ENCODE measurements around the gene PROSER3.
"Not testable (repeated sequence)": the region's sequence is repeated elsewhere in the genome, so short reads cannot be mapped to it uniquely, and the experiment has no call there.

The PROSER3 gene

GRCh38 chr19:35764432-35765315, 6.7 kb downstream of the PROSER3 start:
- Histone ChIP-seq H3K4me2 (no peak overlapping the region), H3K27me3 (no peaks in the 10 kb centered on the region), H3K4me3 (no peak overlapping the region), H3K27ac (no peak overlapping the region), H3K9ac (no peak overlapping the region), H4K20me1 (peaks cover 3% of the 10 kb centered on the region; the same call in 1 of the 2 replicates), H3K9me3 (no peaks in the 10 kb centered on the region), H3K36me3 (peaks cover 67% of the 10 kb centered on the region), H3K4me1 (peaks cover 41% of the 10 kb centered on the region)
- TF ChIP-seq Cebpa-rat (IDR thresholded peaks at IDR 0.05), result no peak

- no peak overlapping the region for H3K4me3 ChIP-seq
- TF ChIP-seq Cebpa-rat (IDR thresholded peaks at IDR 0.05), result no peak
- H4K20me1 ChIP-seq, result no peaks in the 10 kb centered on the region
- H3K4me2 ChIP-seq, result peak overlapping the region; percentile 96
- peak overlapping the region; percentile 87 for H3K27ac ChIP-seq
- H3K9ac ChIP-seq, result peak overlapping the region; percentile 66; the same call in 1 of the 2 replicates
- H3K27me3 ChIP-seq, result no peaks in the 10 kb centered on the region
- H3K9me3 ChIP-seq, result no peaks in the 10 kb centered on the region
- H3K4me1 ChIP-seq, result peaks cover 39% of the 10 kb centered on the region
- peaks cover 47% of the 10 kb centered on the region for H3K36me3 ChIP-seq
These were observed 8.7 kb downstream of the PROSER3 start for GRCh38 chr19:35766571-35767104.

- Histone ChIP-seq H3K4me2 (peak overlapping the region; percentile 96), H3K36me3 (peaks cover 39% of the 10 kb centered on the region), H3K9ac (peak overlapping the region; percentile 66), H3K27ac (peak overlapping the region; percentile 87), H3K4me1 (peaks cover 39% of the 10 kb centered on the region), H3K27me3 (no peaks in the 10 kb centered on the region), H4K20me1 (no peaks in the 10 kb centered on the region), H3K4me3 (peak overlapping the region; percentile 51), H3K9me3 (no peaks in the 10 kb centered on the region)
- no peak for TF ChIP-seq Cebpa-rat (IDR thresholded peaks at IDR 0.05)
These were observed 9.5 kb downstream of the PROSER3 start for GRCh38 chr19:35767288-35768081.

GRCh38 chr19:35768082-35768421, 10.1 kb downstream of the PROSER3 start:
- Histone ChIP-seq H3K9me3 (no peaks in the 10 kb centered on the region), H3K9ac (peak overlapping the region; percentile 55), H3K36me3 (peaks cover 33% of the 10 kb centered on the region), H3K4me1 (peaks cover 39% of the 10 kb centered on the region), H3K27me3 (no peaks in the 10 kb centered on the region), H4K20me1 (no peaks in the 10 kb centered on the region), H3K27ac (peak overlapping the region; percentile 67), H3K4me2 (peak overlapping the region; percentile 96), H3K4me3 (peak overlapping the region; percentile 51)
- TF ChIP-seq Cebpa-rat (IDR thresholded peaks at IDR 0.05), result no peak

GRCh38 chr19:35772362-35772761, 14.4 kb downstream of the PROSER3 start:
- peaks cover 13% of the 10 kb centered on the region for H4K20me1 ChIP-seq
- not testable (repeated sequence) for H3K9ac ChIP-seq, H3K9me3 ChIP-seq, H3K4me2 ChIP-seq, H3K27ac ChIP-seq, H3K27me3 ChIP-seq, H3K36me3 ChIP-seq, H3K4me3 ChIP-seq
- H3K4me1 ChIP-seq, result peaks cover 46% of the 10 kb centered on the region

GRCh38 chr19:35773020-35773806, 15.2 kb downstream of the PROSER3 start:
- peaks cover 43% of the 10 kb centered on the region for H3K4me1 ChIP-seq
- no peak overlapping the region for H3K4me2 ChIP-seq
- H3K27me3 ChIP-seq, result no peaks in the 10 kb centered on the region
- peaks cover 9% of the 10 kb centered on the region for H3K36me3 ChIP-seq
- TF ChIP-seq Cebpa-rat (IDR thresholded peaks at IDR 0.05), result no peak
- no peak overlapping the region for H3K27ac ChIP-seq
- H3K9me3 ChIP-seq, result no peaks in the 10 kb centered on the region
- no peak overlapping the region for H3K4me3 ChIP-seq
- peaks cover 21% of the 10 kb centered on the region for H4K20me1 ChIP-seq
- no peak overlapping the region for H3K9ac ChIP-seq

- peak overlapping the region; percentile 75 for H3K4me3 ChIP-seq
- H3K27ac ChIP-seq, result no peak overlapping the region
- peak overlapping the region; percentile 77 for H3K4me2 ChIP-seq
- peaks cover 30% of the 10 kb centered on the region for H3K4me1 ChIP-seq
- peaks cover 22% of the 10 kb centered on the region for H3K36me3 ChIP-seq
- H3K9me3 ChIP-seq, result no peaks in the 10 kb centered on the region
- no peaks in the 10 kb centered on the region for H3K27me3 ChIP-seq
- H4K20me1 ChIP-seq, result peaks cover 29% of the 10 kb centered on the region
- H3K9ac ChIP-seq, result no peak overlapping the region
- no peak for TF ChIP-seq Cebpa-rat (IDR thresholded peaks at IDR 0.05)
These were observed 16.5 kb downstream of the PROSER3 start for GRCh38 chr19:35774274-35775045.

- TF ChIP-seq Cebpa-rat (IDR thresholded peaks at IDR 0.05), result no peak
- no peak overlapping the region for H3K27ac ChIP-seq
- H3K4me3 ChIP-seq, result peak overlapping the region; percentile 75
- peaks cover 29% of the 10 kb centered on the region for H4K20me1 ChIP-seq
- no peak overlapping the region for H3K9ac ChIP-seq
- no peaks in the 10 kb centered on the region for H3K9me3 ChIP-seq
- H3K27me3 ChIP-seq, result no peaks in the 10 kb centered on the region
- H3K4me1 ChIP-seq, result peaks cover 25% of the 10 kb centered on the region
- H3K36me3 ChIP-seq, result peaks cover 27% of the 10 kb centered on the region
- peak overlapping the region; percentile 77 for H3K4me2 ChIP-seq
These were observed 17.0 kb downstream of the PROSER3 start for GRCh38 chr19:35775046-35775297.
